GM19463 (cell line): ENCODE results near the gene SMG9.
"Not testable (repeated sequence)": the region's sequence is repeated elsewhere in the genome, so short reads cannot be mapped to it uniquely, and the experiment has no call there.

Experiments used
- ATAC-seq: cut with Tn5 transposase; IDR thresholded peaks from one replicate; pipeline ENCODE4 v1.9.1; 2021; ENCODE audit warnings: mild to moderate bottlenecking, moderate library complexity; ENCODE audit not compliant: unreplicated experiment

SMG9 gene

DNA sequence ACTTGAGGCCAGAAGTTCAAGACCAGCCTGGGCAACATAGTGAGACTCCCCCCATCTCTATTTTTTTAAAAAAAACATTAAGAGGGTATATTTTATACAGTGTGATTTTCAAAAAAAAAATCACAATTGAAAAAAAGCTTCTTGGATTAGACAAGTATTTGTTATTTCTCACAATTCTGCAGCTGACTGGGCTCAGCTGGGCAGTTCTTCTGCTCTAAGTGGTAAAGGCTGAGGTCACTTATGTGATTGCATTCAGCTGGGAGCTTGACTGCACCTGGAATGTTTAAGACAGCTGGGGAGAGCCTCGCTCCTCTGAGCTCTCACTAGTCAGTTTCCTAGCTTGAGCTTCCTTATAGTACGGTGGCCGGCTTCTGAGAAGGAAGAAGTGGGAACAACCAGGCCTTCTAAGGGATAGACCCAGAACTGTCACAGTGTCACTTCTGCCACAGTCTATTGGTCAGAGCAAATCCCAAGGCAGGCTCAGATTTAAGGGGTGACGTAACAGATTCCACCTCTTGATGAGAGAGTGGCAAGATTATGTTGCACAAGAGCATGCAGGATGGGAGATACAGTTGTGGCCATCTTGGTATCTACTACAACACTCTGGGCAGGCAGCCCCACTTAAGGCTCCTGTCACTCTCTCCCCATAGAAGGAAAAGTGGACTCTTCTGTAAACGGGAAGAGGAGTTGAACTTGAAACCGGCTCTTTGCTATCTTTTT lies 58.6 kb downstream of the SMG9 start:
- ATAC-seq = no peak

GRCh38 chr19:43694553-43694952 lies 60.2 kb downstream of the SMG9 start:
- ATAC-seq = no peak

- ATAC-seq = no peak
Observed at GRCh38 chr19:43692877-43693276, 61.9 kb downstream of the SMG9 start.

DNA sequence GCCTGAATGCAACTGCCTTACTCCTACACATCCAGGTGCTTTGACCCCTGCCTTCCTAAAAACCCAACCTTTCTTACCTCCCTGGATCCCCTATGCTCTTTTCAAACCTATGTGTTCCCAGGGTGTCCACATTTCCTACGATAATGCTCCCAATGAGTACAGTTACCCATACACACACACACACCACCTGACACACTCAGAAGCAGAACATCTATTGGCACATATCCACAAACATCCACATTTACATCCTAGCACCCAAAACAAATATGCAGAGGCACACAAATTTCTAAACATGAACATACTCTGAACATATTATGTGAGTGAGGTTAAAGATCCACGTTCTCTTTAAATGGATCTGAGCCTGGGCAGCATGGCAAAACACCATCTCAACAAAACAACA lies 62.4 kb downstream of the SMG9 start:
- no peak for ATAC-seq

DNA sequence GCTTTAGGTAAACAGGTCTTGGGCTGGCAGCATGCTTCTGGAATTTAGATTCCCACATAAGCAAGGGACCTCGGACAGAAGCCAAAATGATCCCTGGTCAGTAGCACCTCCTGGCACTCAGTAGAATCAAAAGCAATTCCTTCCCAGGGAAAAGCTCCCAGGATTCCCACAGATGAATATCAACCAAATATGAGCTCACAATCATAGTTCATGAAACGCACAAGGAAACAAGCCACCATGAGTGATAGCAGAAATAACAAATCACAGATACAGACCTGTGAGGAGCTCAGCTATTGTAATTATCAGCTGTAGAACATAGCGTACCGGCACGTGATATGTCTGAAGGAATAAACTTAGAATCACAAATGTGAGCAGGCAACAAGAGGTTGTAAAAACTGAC lies 63.0 kb downstream of the SMG9 start:
- ATAC-seq = no peak

- ATAC-seq = no peak
Observed at GRCh38 chr19:43690890-43691289, 63.9 kb downstream of the SMG9 start.

GRCh38 chr19:43690444-43690843 lies 64.3 kb downstream of the SMG9 start:
- ATAC-seq = no peak

- ATAC-seq = no peak
Observed at GRCh38 chr19:43688059-43688701, 66.6 kb downstream of the SMG9 start.

GRCh38 chr19:43687660-43687997 lies 67.1 kb downstream of the SMG9 start:
- no peak for ATAC-seq

GRCh38 chr19:43684326-43684725 lies 70.4 kb downstream of the SMG9 start:
- no peak for ATAC-seq

DNA sequence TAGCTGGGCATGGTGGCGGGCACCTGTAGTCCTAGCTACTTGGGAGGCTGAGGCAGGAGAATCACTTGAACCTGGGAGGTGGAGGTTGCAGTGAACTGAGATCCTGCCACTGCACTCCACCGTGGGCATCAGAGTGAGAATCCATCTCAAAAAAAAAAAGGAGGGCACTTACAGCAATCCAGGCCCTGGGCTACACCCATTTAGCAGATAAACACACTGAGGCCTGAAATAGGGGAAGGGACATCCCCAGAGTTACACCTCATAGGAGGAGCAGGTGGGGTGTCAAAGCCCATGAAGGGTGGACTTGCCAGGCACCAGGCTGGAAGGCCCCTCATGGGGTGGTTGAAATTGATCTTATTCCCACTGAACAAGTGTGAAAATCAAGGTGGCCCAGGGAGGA lies 70.9 kb downstream of the SMG9 start:
- ATAC-seq = no peak

- no peak for ATAC-seq
Observed at GRCh38 chr19:43682824-43683661, 71.7 kb downstream of the SMG9 start.

DNA sequence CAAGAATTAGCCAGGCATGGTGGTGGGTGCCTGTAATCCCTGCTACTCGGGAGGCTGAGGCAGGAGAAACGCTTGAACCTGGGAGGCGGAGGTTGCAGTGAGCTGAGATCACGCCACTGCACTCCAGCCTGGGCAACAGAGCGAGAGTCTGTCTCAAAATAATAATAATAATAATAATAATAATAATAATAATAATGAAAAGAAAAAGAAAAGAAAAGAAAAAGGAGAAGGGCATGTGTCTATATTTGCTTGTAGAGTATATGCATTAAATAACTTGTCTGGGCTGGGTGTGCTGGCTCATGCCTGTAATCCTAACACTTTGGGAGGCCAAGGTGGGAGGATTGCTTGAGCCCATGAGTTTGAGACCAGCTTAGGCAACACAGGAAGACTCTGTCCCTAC lies 72.5 kb downstream of the SMG9 start:
- not testable (repeated sequence) for ATAC-seq

DNA sequence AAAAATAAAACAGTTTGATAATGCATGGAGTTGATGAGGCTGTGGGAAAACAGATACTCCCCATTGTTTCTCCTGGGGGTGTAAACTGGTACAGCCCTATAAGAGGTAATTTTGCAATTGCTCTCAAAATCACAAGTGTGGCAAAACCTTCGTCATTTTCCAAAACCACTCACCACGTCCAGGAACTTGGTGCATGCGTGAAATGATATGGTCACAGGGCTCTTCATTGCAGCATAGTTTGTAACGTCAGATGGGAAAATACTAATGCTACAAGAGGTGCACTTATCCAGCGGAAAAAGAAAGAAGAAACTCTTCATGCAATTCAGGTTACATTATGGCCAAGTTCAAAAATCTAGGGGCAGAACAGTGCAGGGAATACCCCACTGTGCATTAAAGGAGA lies 72.9 kb downstream of the SMG9 start:
- no peak for ATAC-seq

- no peak for ATAC-seq
Observed at GRCh38 chr19:43678512-43679261, 76.1 kb downstream of the SMG9 start.
